T-cell (primary cell): ENCODE data around the gene SPAM1. TPM values are rescaled to one million over a fixed set of nuclear protein-coding genes. Genes with fewer than 3 reads are reported as not detected.
"Not testable (repeated sequence)": the region's sequence is repeated elsewhere in the genome, so short reads cannot be mapped to it uniquely, and the experiment has no call there.

Experiments
- ATAC-seq, 4 experiments: fragments of 200-7000 bp in 3 of 4; fragments of 150-1000 bp in 1 of 4; cut with Tn5 transposase; replicated peaks in 1 of 4; 1 replicate in 3 of 4; 2 replicates in 1 of 4; pipeline ENCODE4 v1.10.0; 2021; ENCODE audit warnings: moderate library complexity in 3 of 4, mild to moderate bottlenecking in 2 of 4, moderate number of reproducible peaks in 1 of 4
- CTCF ChIA-PET, 2 donors: fragments of 300-600 bp; sonication (Branson Sonifier 250); formaldehyde crosslinking; loops; one replicate each; lab custom pipeline; 2022; ENCODE audit warnings: antibody characterized with exemption in 2 of 2; lab: Charles Lee
- POLR2A ChIA-PET, 2 donors: fragments of 300-600 bp; sonication (Branson Sonifier 250); formaldehyde crosslinking; loops; one replicate each; lab custom pipeline; 2022; ENCODE audit warnings: antibody characterized with exemption in 2 of 2; lab: Charles Lee
- DNase-seq, 35 experiments: peaks; one replicate each; pipeline versions ENCODE4 v3.0.0 to v3.0.0-alpha.2; 2013 to 2023
- H3K27ac ChIP-seq: one replicate; pipeline ENCODE4 v1.5.1; 2013; ENCODE audit warnings: low read length
- H3K27me3 ChIP-seq, 2 experiments: replicated peaks in 1 of 2; 1 replicate in 1 of 2; 2 replicates in 1 of 2; pipeline versions ENCODE4 v1.6.1 to v1.7.0; 2013; ENCODE audit warnings: low read length in 1 of 2, mixed read lengths in 1 of 2; ENCODE audit not compliant: control insufficient read depth in 2 of 2, insufficient read depth in 2 of 2; ENCODE audit errors: extremely low read depth in 1 of 2
- H3K36me3 ChIP-seq, 2 donors: 1 replicate in 1 of 2; 2 replicates in 1 of 2; pipeline versions ENCODE4 v1.6.1 to v1.7.0; 2013; ENCODE audit warnings: low read length in 1 of 2; ENCODE audit not compliant: control insufficient read depth in 2 of 2, insufficient read depth in 1 of 2; ENCODE audit errors: extremely low read depth in 1 of 2
- H3K4me1 ChIP-seq, 2 experiments: 1 replicate in 1 of 2; 2 replicates in 1 of 2; pipeline versions ENCODE4 v1.6.1 to v1.7.0; 2013; ENCODE audit warnings: low read length in 2 of 2, mixed read lengths in 1 of 2; ENCODE audit not compliant: insufficient read depth in 2 of 2, control insufficient read depth in 1 of 2; ENCODE audit errors: extremely low read depth in 1 of 2
- H3K4me3 ChIP-seq, 2 donors: 1 replicate in 1 of 2; 2 replicates in 1 of 2; pipeline versions ENCODE4 v1.5.1 to v1.7.0; 2013; ENCODE audit warnings: mild to moderate bottlenecking in 2 of 2, low read length in 1 of 2, moderate library complexity in 1 of 2; ENCODE audit not compliant: control insufficient read depth in 1 of 2; ENCODE audit errors: extremely low read depth in 1 of 2
- H3K9me3 ChIP-seq: 2 replicates; pipeline ENCODE4 v1.7.0; 2013
- H3K27ac Mint-ChIP-seq, 2 donors: one replicate each; pipeline ENCODE4 v1.8.0; 2020 to 2021; ENCODE audit warnings: mild to moderate bottlenecking in 2 of 2, mixed read lengths in 2 of 2
- H3K27me3 Mint-ChIP-seq, 2 donors: one replicate each; pipeline ENCODE4 v1.8.0; 2021 to 2022; ENCODE audit warnings: mixed read lengths in 2 of 2
- H3K36me3 Mint-ChIP-seq: one replicate; pipeline ENCODE4 v1.8.0; 2021; ENCODE audit warnings: mixed read lengths
- H3K4me1 Mint-ChIP-seq, 3 donors: one replicate each; pipeline ENCODE4 v1.8.0; 2020 to 2022; ENCODE audit warnings: mixed read lengths in 3 of 3, mild to moderate bottlenecking in 1 of 3
- H3K4me3 Mint-ChIP-seq, 3 donors: one replicate each; pipeline ENCODE4 v1.8.0; 2020 to 2022; ENCODE audit warnings: mild to moderate bottlenecking in 3 of 3, mixed read lengths in 3 of 3, moderate library complexity in 3 of 3
- H3K9me3 Mint-ChIP-seq, 3 donors: one replicate each; pipeline ENCODE4 v1.8.0; 2020 to 2022; ENCODE audit warnings: mixed read lengths in 3 of 3
- WGBS: methylation state at CpG from one replicate; pipeline ENCODE4 v1.1.5; 2013; ENCODE audit warnings: missing lambda C conversion rate; ENCODE audit not compliant: insufficient coverage; 5-methylcytosine and 5-hydroxymethylcytosine counted together
- total RNA-seq, 35 experiments: library from RNA in 6 of 35; stranded (reverse) in 6 of 35; fragments of 120-200 nt in 1 of 35; gene quantifications; one replicate each; pipeline versions ENCODE4 v1.2.1 to v1.2.4 and lab custom pipeline; 2013 to 2026

SPAM1 gene
- total RNA-seq, 5 donors from 2014 or later (not counting 1 experiment from before 2014, with no cell fraction given): not detected

DNA sequence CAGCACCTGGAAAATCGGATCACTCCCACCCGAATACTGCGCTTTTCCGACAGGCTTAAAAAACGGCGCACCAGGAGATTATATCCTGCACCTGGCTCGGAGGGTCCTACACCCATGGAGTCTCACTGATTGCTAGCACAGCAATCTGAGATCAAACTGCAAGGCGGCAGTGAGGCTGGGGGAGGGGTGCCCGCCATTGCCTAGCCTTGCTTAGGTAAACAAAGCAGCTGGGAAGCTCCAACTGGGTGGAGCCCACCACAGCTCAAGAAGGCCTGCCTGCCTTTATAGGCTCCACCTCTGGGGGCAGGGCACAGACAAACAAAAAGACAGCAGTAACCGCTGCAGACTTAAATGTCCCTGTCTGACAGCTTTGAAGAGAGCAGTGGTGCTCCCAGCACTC lies 30.3 kb upstream of the SPAM1 start:
- H3K9me3 ChIP-seq, H3K36me3 Mint-ChIP-seq, H3K27ac Mint-ChIP-seq, DNase-seq, H3K4me1 Mint-ChIP-seq, ATAC-seq, H3K4me3 ChIP-seq, H3K4me3 Mint-ChIP-seq, POLR2A ChIA-PET, H3K4me1 ChIP-seq, H3K27me3 Mint-ChIP-seq, H3K36me3 ChIP-seq, CTCF ChIA-PET, H3K27me3 ChIP-seq, H3K27ac ChIP-seq: not testable (repeated sequence)
- 93% methylated on average over 3 of the region's 10 CpGs for WGBS
- H3K9me3 Mint-ChIP-seq: peaks cover 6 to 14% (median 12%) of the 10 kb centered on the region in 3 donors

DNA sequence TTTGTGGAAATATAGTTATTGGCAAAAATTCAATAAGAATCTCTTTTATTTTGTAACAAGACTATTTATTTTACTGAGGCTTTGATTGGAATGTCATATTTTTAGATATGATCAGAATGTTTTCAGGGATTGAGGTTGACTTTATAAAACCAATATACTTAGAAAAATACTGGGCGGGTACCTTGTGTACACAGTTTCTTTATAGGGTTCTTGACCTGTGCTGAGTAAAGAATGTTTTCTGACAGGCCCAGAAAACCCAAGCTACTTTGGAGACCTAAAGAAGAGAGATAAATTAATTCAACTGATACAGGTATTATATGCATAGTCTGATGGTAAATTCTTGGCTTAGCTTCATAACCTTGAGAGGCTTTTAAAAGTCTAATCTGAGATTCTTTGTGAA lies 23.9 kb upstream of the SPAM1 start:
- Histone ChIP-seq H3K27ac (no peak overlapping the region), H3K9me3 (no peaks in the 10 kb centered on the region), H3K36me3 (no peaks in the 10 kb centered on the region), H3K4me1 (no peaks in the 10 kb centered on the region), H3K4me3 (no peak overlapping the region), H3K27me3 (no peaks in the 10 kb centered on the region)
- ATAC-seq (no peak), DNase-seq (no peak)
- no CpG with 5 or more reads among the region's 1 CpG for WGBS
- Mint-ChIP-seq H3K36me3 (no peaks in the 10 kb centered on the region), H3K4me1 (no peaks in the 10 kb centered on the region), H3K9me3 (peaks cover 0 to 4% (median under 1%) of the 10 kb centered on the region in 3 donors), H3K4me3 (no peak overlapping the region), H3K27ac (no peak overlapping the region), H3K27me3 (no peaks in the 10 kb centered on the region)
- ChIA-PET CTCF (no interaction called here), POLR2A (no interaction called here)

DNA sequence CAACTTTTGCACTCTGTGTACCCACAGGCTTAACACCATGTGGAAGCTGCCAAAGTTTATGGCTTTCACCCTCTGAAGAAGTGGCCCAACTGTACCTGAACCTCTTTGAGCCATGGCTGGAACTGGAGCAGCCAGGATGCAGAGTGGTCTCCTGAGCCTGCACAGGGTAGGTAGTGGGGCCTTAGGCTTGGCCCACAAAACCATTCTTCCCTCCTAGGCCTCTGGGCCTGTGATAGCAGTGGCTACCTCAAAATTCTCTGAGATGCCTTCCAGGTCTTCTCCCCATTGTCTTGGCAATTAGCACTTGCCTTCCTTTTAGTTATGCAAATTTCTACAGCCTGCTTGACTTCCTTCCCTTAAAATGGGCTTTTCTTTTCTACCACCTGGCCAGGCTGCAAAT lies 19.3 kb upstream of the SPAM1 start:
- no peaks in the 10 kb centered on the region for H3K27me3 ChIP-seq
- H3K9me3 Mint-ChIP-seq: peaks cover 0 to 8% (median 0%) of the 10 kb centered on the region in 3 donors
- H3K36me3 Mint-ChIP-seq: no peaks in the 10 kb centered on the region
- H3K4me1 Mint-ChIP-seq: no peaks in the 10 kb centered on the region
- no peak overlapping the region for H3K4me3 ChIP-seq
- no peak overlapping the region for H3K27ac ChIP-seq
- H3K27ac Mint-ChIP-seq: no peak overlapping the region
- H3K4me1 ChIP-seq: no peaks in the 10 kb centered on the region
- H3K9me3 ChIP-seq: no peaks in the 10 kb centered on the region
- DNase-seq: no peak
- H3K36me3 ChIP-seq: no peaks in the 10 kb centered on the region
- peaks cover 0 to 4% of the 10 kb centered on the region in 2 donors for H3K27me3 Mint-ChIP-seq
- CTCF ChIA-PET: no interaction called here
- H3K4me3 Mint-ChIP-seq: no peak overlapping the region
- ATAC-seq: no peak
- POLR2A ChIA-PET: no interaction called here

DNA sequence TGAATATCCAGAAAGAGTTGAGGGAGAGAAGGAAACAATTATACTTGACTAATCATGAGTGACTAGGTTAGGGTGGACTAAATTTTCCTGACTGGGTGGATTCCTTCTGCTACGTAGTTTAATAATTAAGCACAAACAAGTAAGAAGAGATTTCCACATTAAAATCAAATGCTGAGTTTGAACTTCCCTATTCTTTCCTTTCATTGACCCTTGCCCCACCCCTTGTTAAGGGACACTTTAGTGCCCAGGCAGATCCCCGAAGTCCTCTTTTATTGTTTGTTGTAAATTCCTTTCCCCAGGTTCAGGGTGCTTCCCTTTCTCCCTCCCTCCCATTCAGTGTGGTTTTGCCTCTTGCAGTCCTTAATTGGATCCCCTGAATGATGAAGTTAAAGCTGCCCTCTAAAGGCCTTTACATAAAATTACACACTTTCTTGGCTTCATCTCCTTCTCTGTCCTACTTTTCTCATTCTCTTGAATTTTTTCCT lies 8.8 kb upstream of the SPAM1 start:
- Histone ChIP-seq H3K4me3 (no peak overlapping the region), H3K36me3 (no peaks in the 10 kb centered on the region), H3K9me3 (no peaks in the 10 kb centered on the region), H3K27ac (no peak overlapping the region), H3K4me1 (no peaks in the 10 kb centered on the region), H3K27me3 (no peaks in the 10 kb centered on the region)
- Mint-ChIP-seq H3K27ac (no peak overlapping the region), H3K4me3 (no peak overlapping the region), H3K36me3 (no peaks in the 10 kb centered on the region), H3K4me1 (no peaks in the 10 kb centered on the region), H3K9me3 (no peaks in the 10 kb centered on the region), H3K27me3 (peaks cover 1 to 7% of the 10 kb centered on the region in 2 donors)
- ChIA-PET CTCF (no interaction called here), POLR2A (interaction anchor here in 1 of 2 donors (0.6 kb wide), 1 partner anchor 24 kb away, joined by 3 read pairs; no protein-coding TSS in a partner anchor)
- no CpG with 5 or more reads among the region's 2 CpGs for WGBS
- ATAC-seq (no peak), DNase-seq (no peak)

DNA sequence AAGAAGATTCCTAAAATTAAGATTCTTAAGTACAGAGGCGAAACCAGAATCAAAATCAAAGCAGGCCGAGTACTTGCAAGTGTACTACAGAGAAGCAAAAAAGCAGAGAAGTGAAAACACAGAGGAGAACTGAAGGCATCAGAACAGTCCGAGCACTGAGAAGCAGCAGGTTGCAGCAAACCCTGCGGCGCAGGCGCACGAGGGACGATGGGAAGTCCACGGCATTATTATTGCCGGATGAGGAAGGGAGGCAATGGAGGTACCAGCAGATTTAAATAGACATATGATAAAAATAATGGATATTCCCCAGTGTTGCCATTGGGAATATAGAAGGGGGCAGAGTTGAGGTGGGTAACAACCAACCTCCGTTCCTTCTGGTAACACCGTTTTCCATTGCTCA lies 7.2 kb upstream of the SPAM1 start:
- ATAC-seq (no peak), DNase-seq (no peak)
- POLR2A ChIA-PET: no interaction called here
- Mint-ChIP-seq H3K4me3 (no peak overlapping the region), H3K36me3 (no peaks in the 10 kb centered on the region), H3K27ac (no peak overlapping the region), H3K9me3 (no peaks in the 10 kb centered on the region), H3K4me1 (no peaks in the 10 kb centered on the region), H3K27me3 (peaks cover 1 to 7% of the 10 kb centered on the region in 2 donors)
- H3K27ac ChIP-seq: no peak overlapping the region
- CTCF ChIA-PET: no interaction called here
- H3K4me1 ChIP-seq: no peaks in the 10 kb centered on the region
- no peak overlapping the region for H3K4me3 ChIP-seq
- no peaks in the 10 kb centered on the region for H3K27me3 ChIP-seq
- H3K9me3 ChIP-seq: no peaks in the 10 kb centered on the region
- whole genome bisulfite sequencing: 82% methylated on average over 5 of the region's 12 CpGs
- H3K36me3 ChIP-seq: no peaks in the 10 kb centered on the region

DNA sequence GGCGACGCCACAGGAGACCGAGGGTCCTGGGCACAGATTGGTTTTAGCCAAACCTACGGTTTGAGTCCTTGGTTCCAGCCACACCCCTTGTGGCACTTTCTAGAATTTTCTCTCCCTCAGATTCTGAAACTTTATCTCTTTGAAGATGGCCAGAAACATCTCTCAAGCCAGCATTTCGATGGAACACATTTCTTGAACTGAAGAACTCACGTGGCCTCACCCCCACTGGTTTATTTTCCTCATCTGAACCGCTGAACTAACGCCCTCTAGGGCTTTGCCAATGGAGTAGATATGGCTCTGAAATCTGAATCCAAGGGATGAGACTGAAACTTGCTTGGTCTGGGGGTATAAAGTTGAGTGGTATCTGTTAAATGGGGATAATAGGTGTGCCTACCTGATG lies 6.7 kb upstream of the SPAM1 start:
- no peaks in the 10 kb centered on the region for H3K4me1 ChIP-seq
- CTCF ChIA-PET: no interaction called here
- H3K9me3 Mint-ChIP-seq: no peaks in the 10 kb centered on the region

DNA sequence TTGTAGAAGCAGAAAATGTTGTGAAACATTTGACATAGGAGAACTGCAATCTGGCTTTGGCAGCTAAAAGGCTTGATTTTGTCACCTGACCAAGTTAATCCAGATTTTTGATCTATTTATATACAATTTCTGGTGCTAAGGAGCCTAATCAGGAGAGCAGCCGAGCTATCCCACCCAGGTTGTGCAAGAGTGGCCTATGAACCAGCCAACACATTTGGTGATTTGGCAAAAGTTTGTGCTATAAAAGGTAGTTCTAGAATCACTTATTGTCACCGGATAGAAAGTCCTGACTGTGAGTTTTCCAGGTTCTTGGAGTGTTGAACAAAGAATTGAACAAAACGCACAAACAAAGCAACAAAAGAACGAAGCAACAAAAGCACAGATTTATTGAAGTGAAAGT lies 1.4 kb upstream of the SPAM1 start:
- WGBS: 94% methylated on average over 4 of the region's 4 CpGs
- H3K27me3 Mint-ChIP-seq: peaks cover 2 to 10% of the 10 kb centered on the region in 2 donors
- ATAC-seq (no peak), DNase-seq (no peak)
- Histone ChIP-seq H3K27me3 (no peaks in the 10 kb centered on the region), H3K9me3 (no peaks in the 10 kb centered on the region), H3K4me3 (no peak overlapping the region), H3K27ac (no peak overlapping the region), H3K36me3 (no peaks in the 10 kb centered on the region), H3K4me1 (no peaks in the 10 kb centered on the region)
- no peaks in the 10 kb centered on the region for H3K4me1 Mint-ChIP-seq
- no peaks in the 10 kb centered on the region for H3K36me3 Mint-ChIP-seq
- no peak overlapping the region for H3K4me3 Mint-ChIP-seq
- ChIA-PET CTCF (no interaction called here), POLR2A (no interaction called here)
- H3K9me3 Mint-ChIP-seq: no peaks in the 10 kb centered on the region
- H3K27ac Mint-ChIP-seq: no peak overlapping the region

More for the DNA sequence above, 6.7 kb upstream of the SPAM1 start:
- H3K27me3 Mint-ChIP-seq: peaks cover 1 to 7% of the 10 kb centered on the region in 2 donors
- H3K4me3 Mint-ChIP-seq: no peak overlapping the region
- H3K4me1 Mint-ChIP-seq: no peaks in the 10 kb centered on the region
- H3K36me3 ChIP-seq: no peaks in the 10 kb centered on the region
- no peak overlapping the region for H3K4me3 ChIP-seq
- no peak overlapping the region for H3K27ac ChIP-seq
- H3K27me3 ChIP-seq: no peaks in the 10 kb centered on the region
- POLR2A ChIA-PET: no interaction called here
- no peak overlapping the region for H3K27ac Mint-ChIP-seq
- DNase-seq: no peak
- no peaks in the 10 kb centered on the region for H3K36me3 Mint-ChIP-seq
- H3K9me3 ChIP-seq: no peaks in the 10 kb centered on the region
- WGBS: 79% methylated on average over 6 of the region's 8 CpGs
- no peak for ATAC-seq
